Brain microvascular endothelial cell (primary cell): ENCODE data around the gene PLA2G6.

ENCODE experiments used
- DNase-seq: peaks from one replicate; pipeline ENCODE4 v3.0.0-alpha.2; 2020
- H3K27ac ChIP-seq: fragments of 250-450 bp; sonication (Bioruptor Pico); 2 replicates; pipeline ENCODE4 v1.5.1; 2020; ENCODE audit warnings: mild to moderate bottlenecking, moderate library complexity
- H3K27me3 ChIP-seq: fragments of 250-450 bp; sonication (Bioruptor Pico); replicated peaks from 2 replicates; pipeline ENCODE4 v1.5.1; 2020; ENCODE audit warnings: mild to moderate bottlenecking
- H3K36me3 ChIP-seq: fragments of 250-450 bp; sonication (Bioruptor Pico); replicated peaks from 2 replicates; pipeline ENCODE4 v1.5.1; 2020; ENCODE audit warnings: mild to moderate bottlenecking
- H3K4me3 ChIP-seq: 2 replicates; pipeline ENCODE4 v1.5.1; 2011; ENCODE audit warnings: low read depth, mild to moderate bottlenecking, control low read depth, low read length, moderate library complexity
- in situ Hi-C: cut with HindIII; loops from 2 replicates; pipeline ENCODE4 v1.10.0; 2017; ENCODE audit warnings: low sequenced_read_pairs, low pct_ligation_motif_present
- TF ChIP-seq, protein P1 (sequence below): IDR thresholded peaks from 2 replicates; pipeline ENCODE4 v1.5.1; 2011; ENCODE audit warnings: low read depth, mild to moderate bottlenecking, moderate library complexity, low read length, control low read depth, inconsistent platforms; ENCODE audit errors: missing control alignments

Gene PLA2G6

DNA sequence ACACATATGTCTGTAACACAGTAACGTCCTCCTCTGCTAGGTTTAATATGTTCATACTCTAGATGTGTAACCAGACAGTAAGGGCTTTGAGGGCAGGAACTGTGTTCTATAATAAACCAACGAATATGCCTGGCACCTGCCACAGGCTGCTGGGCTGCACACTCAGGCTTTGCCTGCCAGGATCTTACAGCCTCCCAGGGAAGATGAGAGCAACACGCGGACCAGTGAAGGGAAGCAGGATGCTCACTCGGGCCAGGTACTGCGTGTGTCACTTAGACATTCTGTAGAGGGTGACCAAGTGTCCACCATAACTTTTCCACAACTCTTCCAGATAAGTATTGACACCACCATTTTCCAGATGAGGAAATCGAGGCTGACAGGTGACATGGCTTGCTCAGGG, 49.5 kb downstream of the PLA2G6 start:
- Histone ChIP-seq H3K4me3 (no peak overlapping the region), H3K27me3 (no peaks in the 10 kb centered on the region), H3K27ac (no peak overlapping the region), H3K36me3 (no peaks in the 10 kb centered on the region)
- TF ChIP-seq, protein P1, sequence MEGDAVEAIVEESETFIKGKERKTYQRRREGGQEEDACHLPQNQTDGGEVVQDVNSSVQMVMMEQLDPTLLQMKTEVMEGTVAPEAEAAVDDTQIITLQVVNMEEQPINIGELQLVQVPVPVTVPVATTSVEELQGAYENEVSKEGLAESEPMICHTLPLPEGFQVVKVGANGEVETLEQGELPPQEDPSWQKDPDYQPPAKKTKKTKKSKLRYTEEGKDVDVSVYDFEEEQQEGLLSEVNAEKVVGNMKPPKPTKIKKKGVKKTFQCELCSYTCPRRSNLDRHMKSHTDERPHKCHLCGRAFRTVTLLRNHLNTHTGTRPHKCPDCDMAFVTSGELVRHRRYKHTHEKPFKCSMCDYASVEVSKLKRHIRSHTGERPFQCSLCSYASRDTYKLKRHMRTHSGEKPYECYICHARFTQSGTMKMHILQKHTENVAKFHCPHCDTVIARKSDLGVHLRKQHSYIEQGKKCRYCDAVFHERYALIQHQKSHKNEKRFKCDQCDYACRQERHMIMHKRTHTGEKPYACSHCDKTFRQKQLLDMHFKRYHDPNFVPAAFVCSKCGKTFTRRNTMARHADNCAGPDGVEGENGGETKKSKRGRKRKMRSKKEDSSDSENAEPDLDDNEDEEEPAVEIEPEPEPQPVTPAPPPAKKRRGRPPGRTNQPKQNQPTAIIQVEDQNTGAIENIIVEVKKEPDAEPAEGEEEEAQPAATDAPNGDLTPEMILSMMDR, result no peak
- in situ Hi-C loops, result no loop called here
- DNase-seq, result no peak

DNA sequence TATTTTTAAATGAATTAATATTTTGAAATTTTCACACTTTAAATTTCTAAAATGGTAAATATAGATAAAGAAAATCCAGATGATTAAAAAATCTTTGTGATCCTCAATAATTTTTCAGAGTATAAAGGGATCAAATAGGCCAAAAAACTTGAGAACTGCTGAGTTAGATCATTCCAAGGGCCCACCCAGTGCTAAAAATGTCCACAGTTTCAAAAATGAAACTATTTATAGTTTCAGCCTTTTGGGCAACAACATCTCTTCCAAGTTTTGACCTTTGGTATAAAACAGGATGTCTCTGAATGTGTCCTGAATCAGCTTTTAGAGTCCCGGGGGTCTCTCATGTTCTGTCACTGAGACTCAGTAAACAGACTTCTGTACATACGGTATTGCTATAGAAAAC, 50.2 kb downstream of the PLA2G6 start:
- TF ChIP-seq, protein P1, result no peak
- Histone ChIP-seq H3K27me3 (no peaks in the 10 kb centered on the region), H3K36me3 (no peaks in the 10 kb centered on the region), H3K4me3 (no peak overlapping the region), H3K27ac (no peak overlapping the region)
- in situ Hi-C loops, result no loop called here
- DNase-seq, result no peak

DNA sequence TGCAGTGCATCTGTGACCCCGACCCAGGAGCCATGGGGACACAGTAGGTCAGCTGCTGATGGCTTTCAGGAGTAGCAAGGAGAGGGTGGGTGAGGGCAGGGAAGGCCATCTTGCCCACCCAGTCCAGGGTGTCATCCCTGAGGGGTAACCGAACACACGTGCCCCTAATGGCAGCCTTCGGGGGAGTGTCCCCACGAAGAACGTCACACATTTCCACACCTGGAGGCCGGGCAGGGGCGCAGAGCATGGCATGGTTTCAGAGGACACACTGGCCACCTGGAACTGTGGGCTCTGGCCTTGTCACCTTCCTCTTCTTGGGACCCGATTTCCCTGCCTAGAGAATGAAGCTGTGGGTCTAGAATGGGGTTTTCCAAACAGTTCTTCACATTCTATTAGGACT, 51.8 kb downstream of the PLA2G6 start:
- no peak for DNase-seq
- no peaks in the 10 kb centered on the region for H3K36me3 ChIP-seq
- H3K27me3 ChIP-seq, result no peaks in the 10 kb centered on the region
- in situ Hi-C loops, result no loop called here
- no peak overlapping the region for H3K27ac ChIP-seq
- no peak overlapping the region for H3K4me3 ChIP-seq
- TF ChIP-seq, protein P1, result no peak

DNA sequence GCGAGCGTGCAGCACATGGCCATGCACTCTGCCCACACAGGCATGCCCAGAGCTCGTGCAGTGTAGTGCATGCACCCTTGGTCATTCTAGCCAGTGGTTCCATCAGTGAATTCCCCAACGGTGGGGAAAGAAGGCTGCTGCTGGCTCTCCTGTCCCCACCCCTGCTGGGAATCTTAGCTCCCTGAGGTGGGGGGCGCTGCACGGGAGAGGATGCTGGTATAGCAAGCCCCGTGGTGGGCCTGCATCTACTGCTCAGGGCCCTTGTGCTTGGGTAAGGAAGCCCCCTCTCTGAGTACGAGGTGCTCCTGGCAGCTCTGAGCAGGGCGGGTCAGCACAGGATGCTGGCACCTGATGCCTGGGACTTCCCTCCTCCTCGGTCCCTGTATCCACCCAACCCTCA, 52.6 kb downstream of the PLA2G6 start:
- in situ Hi-C loops, result no loop called here
- Histone ChIP-seq H3K27ac (no peak overlapping the region), H3K36me3 (no peaks in the 10 kb centered on the region), H3K4me3 (no peak overlapping the region), H3K27me3 (no peaks in the 10 kb centered on the region)
- DNase-seq, result no peak
- TF ChIP-seq, protein P1, result no peak

DNA sequence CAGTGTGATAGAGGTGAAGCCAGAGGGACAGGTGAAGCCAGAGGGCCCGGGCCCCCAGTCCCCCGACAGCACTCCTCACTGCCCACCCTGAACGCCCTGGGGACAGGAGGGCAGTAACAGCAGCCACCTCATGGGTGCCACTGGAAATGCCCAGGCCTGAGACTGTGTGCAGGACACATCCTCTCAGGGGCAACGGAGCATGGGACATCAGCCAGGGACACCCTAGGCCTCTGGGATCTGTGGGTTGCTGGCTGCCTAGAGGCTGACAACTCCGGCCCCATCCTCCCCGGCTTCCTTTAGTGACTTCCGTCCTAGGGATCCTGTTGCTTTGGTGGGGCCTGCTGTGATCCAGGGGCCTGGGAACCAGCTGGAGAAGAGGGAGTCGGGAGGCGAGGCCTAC, 53.8 kb downstream of the PLA2G6 start:
- in situ Hi-C loops, result no loop called here
- H3K27me3 ChIP-seq, result no peaks in the 10 kb centered on the region
- no peak overlapping the region for H3K4me3 ChIP-seq
- no peaks in the 10 kb centered on the region for H3K36me3 ChIP-seq
- TF ChIP-seq, protein P1, result no peak
- no peak for DNase-seq
- H3K27ac ChIP-seq, result no peak overlapping the region

DNA sequence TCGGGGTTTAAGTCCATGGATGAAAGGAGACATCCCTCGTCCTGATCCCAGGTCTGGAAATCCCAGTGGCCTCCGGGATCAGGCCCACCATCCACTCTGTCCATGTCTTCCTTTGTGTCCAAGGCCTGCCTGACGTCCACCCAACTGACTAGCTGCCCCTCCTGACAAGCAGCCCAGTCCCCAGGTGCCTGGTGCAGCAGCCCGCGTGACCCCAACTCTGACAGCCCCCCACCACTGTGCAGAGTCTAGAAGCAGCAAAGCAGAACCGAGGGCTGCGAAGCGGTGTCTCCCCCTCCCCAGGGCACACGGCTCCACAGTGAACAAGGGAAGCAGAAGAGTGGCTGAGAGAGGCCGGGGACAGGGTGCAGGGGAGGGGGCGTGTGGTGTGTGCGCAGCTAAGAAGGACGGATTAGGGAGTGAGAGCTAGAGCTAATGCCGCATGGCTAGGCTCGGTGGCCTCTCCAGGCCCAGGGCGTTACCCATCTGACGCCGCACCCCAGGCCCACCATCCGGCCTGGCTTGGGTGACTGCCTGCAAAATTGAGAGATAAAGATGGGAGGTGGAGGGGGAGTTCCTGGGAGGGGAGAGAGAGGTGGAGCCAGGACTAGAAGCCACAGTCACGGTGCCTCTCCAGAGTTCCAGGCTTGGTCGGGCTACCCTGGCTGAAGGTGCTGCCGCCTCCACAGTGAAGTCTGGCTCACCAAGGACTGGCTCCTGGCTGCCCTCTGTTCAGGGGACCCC, 54.5 kb downstream of the PLA2G6 start:
- H3K27me3 ChIP-seq, result no peaks in the 10 kb centered on the region
- H3K27ac ChIP-seq, result no peak overlapping the region
- H3K36me3 ChIP-seq, result no peaks in the 10 kb centered on the region
- no peak for DNase-seq
- TF ChIP-seq, protein P1, result no peak
- in situ Hi-C loops, result no loop called here
- H3K4me3 ChIP-seq, result no peak overlapping the region
